HepG2 (cell line): ENCODE results near the gene VEGFA. TPM values are rescaled to one million over a fixed set of nuclear protein-coding genes. Genes with fewer than 3 reads are reported as not detected.

Experiments
- CBX1 ChIP-seq: IDR thresholded peaks from one replicate; pipeline ENCODE4 v1.6.1; 2016; ENCODE audit warnings: antibody characterized with exemption, low read depth
- HDAC1 ChIP-seq: sonication (generic); formaldehyde crosslinking; IDR thresholded peaks from 2 replicates; pipeline ENCODE4 v1.5.1; 2020; ENCODE audit warnings: mild to moderate bottlenecking, missing genetic modification reagents
- KMT2B ChIP-seq: IDR thresholded peaks from 2 replicates; pipeline ENCODE4 v1.6.1; 2016; ENCODE audit warnings: missing genetic modification reagents, missing compliant biosample characterization
- MTA1 ChIP-seq: sonication (generic); formaldehyde crosslinking; IDR thresholded peaks from 2 replicates; pipeline ENCODE4 v1.4.0; 2020; ENCODE audit warnings: missing genetic modification reagents, mild to moderate bottlenecking, borderline replicate concordance
- MYNN ChIP-seq: sonication (generic); formaldehyde crosslinking; IDR thresholded peaks from 2 replicates; pipeline ENCODE4 v1.4.0; 2020; ENCODE audit warnings: mild to moderate bottlenecking, low read depth, missing genetic modification reagents
- NFE2L2 ChIP-seq: fragments of 150-350 bp; IDR thresholded peaks from 2 replicates; pipeline ENCODE4 v1.6.1; 2014; ENCODE audit warnings: low read length
- PRMT3 ChIP-seq: sonication (generic); formaldehyde crosslinking; IDR thresholded peaks from 2 replicates; pipeline ENCODE4 v1.8.1; 2022; ENCODE audit warnings: low read depth, mild to moderate bottlenecking, moderate library complexity, missing genetic modification reagents, borderline replicate concordance
- RBFOX2 ChIP-seq: fragments of 200-400 bp; formaldehyde crosslinking; IDR thresholded peaks from 2 replicates; pipeline ENCODE4 v1.6.1; 2017; ENCODE audit warnings: low read depth, mild to moderate bottlenecking, low read length
- SNAPC2 ChIP-seq: sonication (generic); formaldehyde crosslinking; IDR thresholded peaks from 2 replicates; pipeline ENCODE4 v1.8.1; 2022; ENCODE audit warnings: mild to moderate bottlenecking, missing genetic modification reagents
- SUZ12 ChIP-seq: fragments of 150-350 bp; IDR thresholded peaks from 2 replicates; pipeline ENCODE4 v1.6.1; 2014; ENCODE audit warnings: low read depth, low read length
- TOPORS ChIP-seq: sonication (generic); formaldehyde crosslinking; IDR thresholded peaks from 2 replicates; pipeline ENCODE4 v1.8.0; 2023; ENCODE audit warnings: mild to moderate bottlenecking, missing genetic modification reagents
- U2AF1 ChIP-seq: fragments of 200-400 bp; formaldehyde crosslinking; optimal IDR thresholded peaks from 2 replicates; pipeline ENCODE3; 2017; ENCODE audit warnings: mild to moderate bottlenecking, low read depth, low read length
- ZNF264 ChIP-seq: sonication (generic); formaldehyde crosslinking; IDR thresholded peaks from 2 replicates; pipeline ENCODE4 v1.4.0; 2020; ENCODE audit warnings: missing genetic modification reagents
- ZNF34 ChIP-seq: sonication (generic); formaldehyde crosslinking; IDR thresholded peaks from 2 replicates; pipeline ENCODE4 v1.4.0; 2020; ENCODE audit warnings: mild to moderate bottlenecking, missing genetic modification reagents, borderline replicate concordance
- ZNF468 ChIP-seq: sonication (generic); formaldehyde crosslinking; IDR thresholded peaks from 2 replicates; pipeline ENCODE4 v1.8.0; 2022; ENCODE audit warnings: mild to moderate bottlenecking, moderate library complexity, missing genetic modification reagents
- ZNF501 ChIP-seq: sonication (generic); formaldehyde crosslinking; IDR thresholded peaks from 2 replicates; pipeline ENCODE4 v1.5.1; 2020; ENCODE audit warnings: mild to moderate bottlenecking, moderate library complexity, missing genetic modification reagents
- ZNF572 ChIP-seq: sonication (generic); formaldehyde crosslinking; IDR thresholded peaks from 2 replicates; pipeline ENCODE4 v1.5.1; 2020; ENCODE audit warnings: mild to moderate bottlenecking, missing genetic modification reagents
- ZNF7 ChIP-seq: IDR thresholded peaks from 2 replicates; pipeline ENCODE4 v1.6.1; 2016; ENCODE audit warnings: missing biosample characterization, missing genetic modification reagents
- ZNF792 ChIP-seq: IDR thresholded peaks from 2 replicates; pipeline ENCODE4 v1.6.1; 2016
- polyA plus RNA-seq, 8 experiments: library from polyadenylated mRNA; depleted of rRNA in 3 of 8; stranded (reverse) in 7 of 8; unstranded in 1 of 8; fragments of >200 nt; fragmentation: Illumina TruSeq in 4 of 8; extraction: Trizol in 4 of 8; gene quantifications; 2 replicates each; pipeline versions ENCODE4 v1.2.1 to v1.2.3, GENCODE V29; 2011 to 2016; ENCODE audit warnings: low read depth in 4 of 8, missing spikeins in 1 of 8, mixed read lengths in 1 of 8; ENCODE audit not compliant: insufficient read depth in 1 of 8
- total RNA-seq, 5 experiments: library from RNA; depleted of rRNA; stranded (reverse); fragments of >200 nt; fragmentation: Illumina TruSeq; extraction: Trizol; gene quantifications; 2 replicates each; pipeline ENCODE4 v1.2.3, GENCODE V29; 2016; ENCODE audit warnings: low read depth in 1 of 5
- TF ChIP-seq, protein P1 (sequence below): sonication (generic); formaldehyde crosslinking; IDR thresholded peaks from 2 replicates; pipeline ENCODE4 v1.5.0; 2020; ENCODE audit warnings: missing genetic modification reagents
- TF ChIP-seq, protein P2 (sequence below): sonication (generic); formaldehyde crosslinking; IDR thresholded peaks from 2 replicates; pipeline ENCODE4 v1.8.0; 2022; ENCODE audit warnings: mild to moderate bottlenecking, missing genetic modification reagents, moderate library complexity
- TF ChIP-seq, protein P3 (sequence below): sonication (generic); formaldehyde crosslinking; IDR thresholded peaks from 2 replicates; pipeline ENCODE4 v1.5.0; 2020; ENCODE audit warnings: mild to moderate bottlenecking, low read depth, missing genetic modification reagents, borderline replicate concordance
- TF ChIP-seq, protein P4 (sequence below): IDR thresholded peaks from 2 replicates; pipeline ENCODE4 v1.6.1; 2016
- TF ChIP-seq, protein P5 (sequence below): sonication (generic); formaldehyde crosslinking; IDR thresholded peaks from 2 replicates; pipeline ENCODE4 v1.4.0; 2020; ENCODE audit warnings: mild to moderate bottlenecking, low read depth, missing genetic modification reagents
- TF ChIP-seq, protein P6 (sequence below): conservative IDR thresholded peaks from 2 replicates; pipeline ENCODE4 v1.6.1; 2018; ENCODE audit warnings: missing genetic modification reagents

VEGFA gene
- total and polyA plus RNA-seq, 2 of the 13 experiments (the other 11 are each of a cell fraction or from before 2014, with no cell fraction given): 68.1 to 629 TPM

DNA sequence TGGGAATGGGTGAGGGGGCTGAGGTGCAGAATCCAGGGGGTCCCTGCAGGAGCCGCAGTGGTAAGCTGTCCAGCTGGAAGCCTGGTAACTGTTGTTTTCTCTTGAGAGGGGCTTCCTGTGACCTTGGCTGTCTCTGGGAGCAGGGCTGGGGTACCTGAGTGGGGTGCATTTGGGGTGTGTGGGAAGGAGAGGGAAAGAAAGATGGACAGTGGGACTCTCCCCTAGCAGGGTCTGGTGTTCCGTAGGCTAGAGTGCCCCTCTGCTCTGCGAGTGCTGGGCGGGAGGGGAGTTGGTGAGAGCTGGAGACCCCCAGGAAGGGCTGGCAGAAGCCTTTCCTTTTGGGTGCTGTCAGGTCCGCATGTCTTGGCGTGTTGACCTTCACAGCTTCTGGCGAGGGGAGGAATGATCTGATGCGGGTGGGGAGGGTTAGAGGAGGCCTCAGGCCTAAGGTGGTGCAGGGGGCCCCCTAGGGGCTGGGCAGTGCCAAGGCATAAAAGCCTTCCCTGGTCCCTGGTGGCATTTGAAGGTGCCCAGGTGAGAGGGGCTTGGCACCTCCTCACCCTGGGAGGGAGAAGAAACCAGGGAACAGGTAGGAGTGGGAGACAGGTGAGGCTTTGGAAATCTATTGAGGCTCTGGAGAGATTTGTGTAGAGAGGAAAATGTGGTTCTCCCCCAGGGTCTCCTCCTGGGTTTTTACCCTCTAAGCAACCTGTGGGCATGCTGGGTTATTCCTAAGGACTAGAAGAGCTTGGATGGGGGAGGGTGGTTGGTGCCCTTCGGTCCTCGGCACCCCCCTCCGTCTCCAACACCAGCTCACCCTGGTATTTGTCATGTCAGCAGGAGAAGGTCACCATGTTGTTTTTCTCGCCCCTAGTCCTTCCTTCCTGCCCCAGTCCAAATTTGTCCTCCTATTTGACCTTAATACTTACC, 3.3 kb downstream of the VEGFA start (continued):
- no peak for TF ChIP-seq TOPORS (CRISPR knock-in tag)
- TF ChIP-seq, protein P1, sequence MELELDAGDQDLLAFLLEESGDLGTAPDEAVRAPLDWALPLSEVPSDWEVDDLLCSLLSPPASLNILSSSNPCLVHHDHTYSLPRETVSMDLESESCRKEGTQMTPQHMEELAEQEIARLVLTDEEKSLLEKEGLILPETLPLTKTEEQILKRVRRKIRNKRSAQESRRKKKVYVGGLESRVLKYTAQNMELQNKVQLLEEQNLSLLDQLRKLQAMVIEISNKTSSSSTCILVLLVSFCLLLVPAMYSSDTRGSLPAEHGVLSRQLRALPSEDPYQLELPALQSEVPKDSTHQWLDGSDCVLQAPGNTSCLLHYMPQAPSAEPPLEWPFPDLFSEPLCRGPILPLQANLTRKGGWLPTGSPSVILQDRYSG (CRISPR knock-in tag): no peak
- no peak for TF ChIP-seq ZNF7 (CRISPR knock-in tag)
- no peak for TF ChIP-seq ZNF34 (CRISPR knock-in tag)
- TF ChIP-seq CBX1: no peak
- TF ChIP-seq, protein P2, sequence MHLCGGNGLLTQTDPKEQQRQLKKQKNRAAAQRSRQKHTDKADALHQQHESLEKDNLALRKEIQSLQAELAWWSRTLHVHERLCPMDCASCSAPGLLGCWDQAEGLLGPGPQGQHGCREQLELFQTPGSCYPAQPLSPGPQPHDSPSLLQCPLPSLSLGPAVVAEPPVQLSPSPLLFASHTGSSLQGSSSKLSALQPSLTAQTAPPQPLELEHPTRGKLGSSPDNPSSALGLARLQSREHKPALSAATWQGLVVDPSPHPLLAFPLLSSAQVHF (CRISPR knock-in tag): no peak
- TF ChIP-seq ZNF572 (CRISPR knock-in tag): no peak
- no peak for TF ChIP-seq ZNF468 (CRISPR knock-in tag)
- TF ChIP-seq MYNN (CRISPR knock-in tag): no peak
- no peak for TF ChIP-seq KMT2B (CRISPR knock-in tag)
- no peak for TF ChIP-seq NFE2L2
- no peak for TF ChIP-seq ZNF501 (CRISPR knock-in tag)
- TF ChIP-seq, protein P3, sequence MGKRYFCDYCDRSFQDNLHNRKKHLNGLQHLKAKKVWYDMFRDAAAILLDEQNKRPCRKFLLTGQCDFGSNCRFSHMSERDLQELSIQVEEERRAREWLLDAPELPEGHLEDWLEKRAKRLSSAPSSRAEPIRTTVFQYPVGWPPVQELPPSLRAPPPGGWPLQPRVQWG (CRISPR knock-in tag): no peak
- TF ChIP-seq, protein P4, sequence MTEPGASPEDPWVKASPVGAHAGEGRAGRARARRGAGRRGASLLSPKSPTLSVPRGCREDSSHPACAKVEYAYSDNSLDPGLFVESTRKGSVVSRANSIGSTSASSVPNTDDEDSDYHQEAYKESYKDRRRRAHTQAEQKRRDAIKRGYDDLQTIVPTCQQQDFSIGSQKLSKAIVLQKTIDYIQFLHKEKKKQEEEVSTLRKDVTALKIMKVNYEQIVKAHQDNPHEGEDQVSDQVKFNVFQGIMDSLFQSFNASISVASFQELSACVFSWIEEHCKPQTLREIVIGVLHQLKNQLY (CRISPR knock-in tag): no peak
- TF ChIP-seq PRMT3 (CRISPR knock-in tag): no peak
- TF ChIP-seq, protein P5, sequence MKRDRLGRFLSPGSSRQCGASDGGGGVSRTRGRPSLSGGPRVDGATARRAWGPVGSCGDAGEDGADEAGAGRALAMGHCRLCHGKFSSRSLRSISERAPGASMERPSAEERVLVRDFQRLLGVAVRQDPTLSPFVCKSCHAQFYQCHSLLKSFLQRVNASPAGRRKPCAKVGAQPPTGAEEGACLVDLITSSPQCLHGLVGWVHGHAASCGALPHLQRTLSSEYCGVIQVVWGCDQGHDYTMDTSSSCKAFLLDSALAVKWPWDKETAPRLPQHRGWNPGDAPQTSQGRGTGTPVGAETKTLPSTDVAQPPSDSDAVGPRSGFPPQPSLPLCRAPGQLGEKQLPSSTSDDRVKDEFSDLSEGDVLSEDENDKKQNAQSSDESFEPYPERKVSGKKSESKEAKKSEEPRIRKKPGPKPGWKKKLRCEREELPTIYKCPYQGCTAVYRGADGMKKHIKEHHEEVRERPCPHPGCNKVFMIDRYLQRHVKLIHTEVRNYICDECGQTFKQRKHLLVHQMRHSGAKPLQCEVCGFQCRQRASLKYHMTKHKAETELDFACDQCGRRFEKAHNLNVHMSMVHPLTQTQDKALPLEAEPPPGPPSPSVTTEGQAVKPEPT (CRISPR knock-in tag): peak; percentile 42; the same call in 1 of the 2 replicates
- TF ChIP-seq U2AF1: no peak
- no peak for TF ChIP-seq ZNF792 (CRISPR knock-in tag)
- no peak for TF ChIP-seq ZNF264 (CRISPR knock-in tag)
- TF ChIP-seq SUZ12: no peak
- no peak for TF ChIP-seq SNAPC2 (CRISPR knock-in tag)
- peak; percentile 45; the same call in 1 of the 2 replicates for TF ChIP-seq MTA1 (CRISPR knock-in tag)
- TF ChIP-seq, protein P6, sequence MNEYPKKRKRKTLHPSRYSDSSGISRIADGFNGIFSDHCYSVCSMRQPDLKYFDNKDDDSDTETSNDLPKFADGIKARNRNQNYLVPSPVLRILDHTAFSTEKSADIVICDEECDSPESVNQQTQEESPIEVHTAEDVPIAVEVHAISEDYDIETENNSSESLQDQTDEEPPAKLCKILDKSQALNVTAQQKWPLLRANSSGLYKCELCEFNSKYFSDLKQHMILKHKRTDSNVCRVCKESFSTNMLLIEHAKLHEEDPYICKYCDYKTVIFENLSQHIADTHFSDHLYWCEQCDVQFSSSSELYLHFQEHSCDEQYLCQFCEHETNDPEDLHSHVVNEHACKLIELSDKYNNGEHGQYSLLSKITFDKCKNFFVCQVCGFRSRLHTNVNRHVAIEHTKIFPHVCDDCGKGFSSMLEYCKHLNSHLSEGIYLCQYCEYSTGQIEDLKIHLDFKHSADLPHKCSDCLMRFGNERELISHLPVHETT (CRISPR knock-in tag): 0 out of 2 replicates have a peak, but pooled peaks have one; percentile 13
- no peak; the same call in 1 of the 2 replicates for TF ChIP-seq RBFOX2
- TF ChIP-seq HDAC1 (CRISPR knock-in tag): peak; percentile 63
